Progenitor cell of endocrine pancreas (in vitro differentiated cells): ENCODE results near the gene CTCFL. TPM values are rescaled to one million over a fixed set of nuclear protein-coding genes. Genes with fewer than 3 reads are reported as not detected.
A peak's percentile ranks its signal among the peaks of the same experiment; 100 is the strongest.

Experiments
- DNase-seq: peaks from one replicate; pipeline ENCODE4 v3.0.0; 2021; ENCODE audit warnings: low spot score; ENCODE audit not compliant: unreplicated experiment
- H3K27ac Mint-ChIP-seq: 2 replicates; pipeline ENCODE4 v1.8.0; 2021; ENCODE audit warnings: mild to moderate bottlenecking, moderate library complexity, mixed read lengths
- H3K27me3 Mint-ChIP-seq: 2 replicates; pipeline ENCODE4 v1.8.0; 2021; ENCODE audit warnings: mixed read lengths
- H3K36me3 Mint-ChIP-seq: 2 replicates; pipeline ENCODE4 v1.8.0; 2022; ENCODE audit warnings: mixed read lengths; ENCODE audit not compliant: insufficient read depth
- H3K4me1 Mint-ChIP-seq: 2 replicates; pipeline ENCODE4 v1.8.0; 2021; ENCODE audit warnings: low read depth, mixed read lengths
- H3K4me3 Mint-ChIP-seq: 2 replicates; pipeline ENCODE4 v1.8.0; 2021; ENCODE audit warnings: low read depth, mild to moderate bottlenecking, moderate library complexity, mixed read lengths
- H3K9me3 Mint-ChIP-seq: 2 replicates; pipeline ENCODE4 v1.8.0; 2021; ENCODE audit warnings: low read depth, mixed read lengths
- CTCF ChIP-seq: fragments of 200-600 bp; sonication (generic); IDR thresholded peaks from one replicate; pipeline ENCODE4 v1.5.0; 2021; ENCODE audit warnings: antibody characterized with exemption, mild to moderate bottlenecking; ENCODE audit not compliant: unreplicated experiment
- total RNA-seq: library from RNA; stranded (reverse); gene quantifications from 2 replicates; pipeline ENCODE4 v1.2.1, GENCODE V29; 2021

Gene CTCFL
- total RNA-seq, 1 donor from 2014 or later = not detected

- Mint-ChIP-seq H3K4me3 (no peak overlapping the region), H3K27ac (no peak overlapping the region), H3K27me3 (peaks cover 55% of the 10 kb centered on the region), H3K36me3 (no peaks in the 10 kb centered on the region), H3K4me1 (peaks cover 2% of the 10 kb centered on the region), H3K9me3 (no peaks in the 10 kb centered on the region)
- DNase-seq = no peak
- no peak for TF ChIP-seq CTCF
Measured at GRCh38 chr20:57499676-57500075, 25.3 kb downstream of the CTCFL start.

- TF ChIP-seq CTCF = peak; percentile 44
Measured at GRCh38 chr20:57498425-57499400, 26.2 kb downstream of the CTCFL start.

GRCh38 chr20:57496592-57496991 lies 28.3 kb downstream of the CTCFL start:
- Mint-ChIP-seq H3K27ac (no peak overlapping the region), H3K4me1 (peaks cover 2% of the 10 kb centered on the region), H3K36me3 (no peaks in the 10 kb centered on the region), H3K4me3 (no peak overlapping the region), H3K27me3 (peaks cover 49% of the 10 kb centered on the region), H3K9me3 (no peaks in the 10 kb centered on the region)
- DNase-seq = no peak
- TF ChIP-seq CTCF = no peak

More at GRCh38 chr20:57498425-57499400, 26.2 kb downstream of the CTCFL start:
- no peaks in the 10 kb centered on the region for H3K9me3 Mint-ChIP-seq
- H3K4me3 Mint-ChIP-seq = no peak overlapping the region
- H3K27me3 Mint-ChIP-seq = peaks cover 58% of the 10 kb centered on the region
- H3K27ac Mint-ChIP-seq = no peak overlapping the region
- no peak for DNase-seq
- H3K4me1 Mint-ChIP-seq = peaks cover 2% of the 10 kb centered on the region
- H3K36me3 Mint-ChIP-seq = no peaks in the 10 kb centered on the region

- H3K4me3 Mint-ChIP-seq = no peak overlapping the region
- no peak overlapping the region for H3K27ac Mint-ChIP-seq
- no peaks in the 10 kb centered on the region for H3K36me3 Mint-ChIP-seq
- peaks cover 45% of the 10 kb centered on the region for H3K27me3 Mint-ChIP-seq
- no peaks in the 10 kb centered on the region for H3K9me3 Mint-ChIP-seq
- H3K4me1 Mint-ChIP-seq = peaks cover 2% of the 10 kb centered on the region
- no peak for DNase-seq
- no peak for TF ChIP-seq CTCF
Measured at GRCh38 chr20:57495978-57496377, 29.0 kb downstream of the CTCFL start.

- Mint-ChIP-seq H3K4me3 (no peak overlapping the region), H3K9me3 (no peaks in the 10 kb centered on the region), H3K4me1 (peaks cover 2% of the 10 kb centered on the region), H3K27ac (no peak overlapping the region), H3K27me3 (peaks cover 36% of the 10 kb centered on the region), H3K36me3 (no peaks in the 10 kb centered on the region)
- TF ChIP-seq CTCF = no peak
- DNase-seq = no peak
Measured at GRCh38 chr20:57493091-57493615, 31.8 kb downstream of the CTCFL start.
